HEK293 (cell line): ENCODE results near the gene CDT1.

Experiments
- EGR2 ChIP-seq: fragments of 450-650 bp; formaldehyde crosslinking; IDR thresholded peaks from 2 replicates; pipeline ENCODE4 v1.5.1; 2016; ENCODE audit warnings: low read depth, missing biosample characterization, missing genetic modification characterization
- FEZF1 ChIP-seq: fragments of 450-650 bp; formaldehyde crosslinking; IDR thresholded peaks from 2 replicates; pipeline ENCODE4 v1.5.1; 2016; ENCODE audit warnings: missing biosample characterization, missing genetic modification characterization
- HOXC10 ChIP-seq: sonication (generic); formaldehyde crosslinking; IDR thresholded peaks from 2 replicates; pipeline ENCODE4 v1.8.1; 2023; ENCODE audit warnings: mild to moderate bottlenecking, missing genetic modification reagents
- RBAK ChIP-seq: fragments of 450-650 bp; formaldehyde crosslinking; IDR thresholded peaks from 2 replicates; pipeline ENCODE4 v1.5.1; 2016; ENCODE audit warnings: missing biosample characterization, missing genetic modification characterization
- YY1 ChIP-seq: fragments of 450-650 bp; formaldehyde crosslinking; IDR thresholded peaks from 2 replicates; pipeline ENCODE4 v1.5.1; 2018; ENCODE audit warnings: missing biosample characterization, missing genetic modification characterization
- ZEB2 ChIP-seq: fragments of 450-650 bp; formaldehyde crosslinking; IDR thresholded peaks from 2 replicates; pipeline ENCODE4 v1.5.1; 2016; ENCODE audit warnings: missing biosample characterization, missing genetic modification characterization
- ZNF184 ChIP-seq: fragments of 450-650 bp; IDR thresholded peaks from 2 replicates; pipeline ENCODE4 v1.5.1; 2018; ENCODE audit warnings: missing biosample characterization, mild to moderate bottlenecking, missing genetic modification characterization
- ZNF23 ChIP-seq: fragments of 450-650 bp; formaldehyde crosslinking; IDR thresholded peaks from 2 replicates; pipeline ENCODE4 v1.5.1; 2016; ENCODE audit warnings: missing biosample characterization, missing genetic modification characterization, borderline replicate concordance
- ZNF26 ChIP-seq: fragments of 450-650 bp; formaldehyde crosslinking; IDR thresholded peaks from 2 replicates; pipeline ENCODE4 v1.5.1; 2016; ENCODE audit warnings: missing biosample characterization, missing genetic modification characterization
- ZNF311 ChIP-seq: fragments of 450-650 bp; formaldehyde crosslinking; IDR thresholded peaks from 2 replicates; pipeline ENCODE4 v1.5.1; 2017; ENCODE audit warnings: missing biosample characterization, missing genetic modification characterization, borderline replicate concordance
- ZNF335 ChIP-seq: fragments of 450-650 bp; formaldehyde crosslinking; conservative IDR thresholded peaks from 2 replicates; pipeline ENCODE4 v1.5.1; 2016; ENCODE audit warnings: missing biosample characterization, missing genetic modification characterization
- ZNF521 ChIP-seq: fragments of 450-650 bp; formaldehyde crosslinking; IDR thresholded peaks from 2 replicates; pipeline ENCODE4 v1.5.1; 2017; ENCODE audit warnings: missing biosample characterization, mild to moderate bottlenecking, missing genetic modification characterization
- ZNF600 ChIP-seq: fragments of 450-650 bp; formaldehyde crosslinking; IDR thresholded peaks from 2 replicates; pipeline ENCODE4 v1.5.1; 2016; ENCODE audit warnings: missing biosample characterization, missing genetic modification characterization
- ZNF624 ChIP-seq: fragments of 450-650 bp; formaldehyde crosslinking; IDR thresholded peaks from 2 replicates; pipeline ENCODE4 v1.5.1; 2017; ENCODE audit warnings: missing biosample characterization, missing genetic modification characterization
- ZNF626 ChIP-seq: fragments of 450-650 bp; sonication (Bioruptor Pico); formaldehyde crosslinking; IDR thresholded peaks from 2 replicates; pipeline ENCODE4 v1.5.1; 2018; ENCODE audit warnings: missing biosample characterization, missing genetic modification characterization, inconsistent platforms
- ZNF645 ChIP-seq: fragments of 450-650 bp; formaldehyde crosslinking; IDR thresholded peaks from 2 replicates; pipeline ENCODE4; 2016; ENCODE audit warnings: missing biosample characterization, missing genetic modification characterization
- ZNF660 ChIP-seq: fragments of 450-650 bp; IDR thresholded peaks from 2 replicates; pipeline ENCODE4 v1.5.1; 2018; ENCODE audit warnings: missing biosample characterization, mild to moderate bottlenecking, missing genetic modification characterization
- ZNF664 ChIP-seq: fragments of 450-650 bp; formaldehyde crosslinking; IDR thresholded peaks from 2 replicates; pipeline ENCODE4 v1.5.1; 2016; ENCODE audit warnings: missing biosample characterization, missing genetic modification characterization
- ZNF777 ChIP-seq: fragments of 450-650 bp; formaldehyde crosslinking; IDR thresholded peaks from 2 replicates; pipeline ENCODE4 v1.5.1; 2017; ENCODE audit warnings: missing biosample characterization, missing genetic modification characterization, borderline replicate concordance
- ZSCAN23 ChIP-seq: fragments of 450-650 bp; formaldehyde crosslinking; IDR thresholded peaks from 2 replicates; pipeline ENCODE4 v1.5.1; 2016; ENCODE audit warnings: missing biosample characterization, missing genetic modification characterization
- TF ChIP-seq, protein P1 (sequence below): fragments of 450-650 bp; formaldehyde crosslinking; conservative IDR thresholded peaks from 2 replicates; pipeline ENCODE4 v1.5.1; 2016; ENCODE audit warnings: low read depth, missing biosample characterization, missing genetic modification characterization
- TF ChIP-seq, protein P2 (sequence below): fragments of 450-650 bp; formaldehyde crosslinking; IDR thresholded peaks from 2 replicates; pipeline ENCODE4 v1.5.1; 2016; ENCODE audit warnings: missing biosample characterization, missing genetic modification characterization, borderline replicate concordance
- TF ChIP-seq, protein P3 (sequence below): fragments of 450-650 bp; formaldehyde crosslinking; IDR thresholded peaks from 2 replicates; pipeline ENCODE4 v1.5.1; 2017; ENCODE audit warnings: missing biosample characterization, missing genetic modification characterization
- TF ChIP-seq, protein P4 (sequence below): fragments of 450-650 bp; formaldehyde crosslinking; IDR thresholded peaks from 2 replicates; pipeline ENCODE4 v1.5.1; 2016; ENCODE audit warnings: missing biosample characterization, missing genetic modification characterization

The CDT1 gene

GRCh38 chr16:88783391-88784073 lies 20.1 kb upstream of the CDT1 start (continued):
- TF ChIP-seq, protein P1, sequence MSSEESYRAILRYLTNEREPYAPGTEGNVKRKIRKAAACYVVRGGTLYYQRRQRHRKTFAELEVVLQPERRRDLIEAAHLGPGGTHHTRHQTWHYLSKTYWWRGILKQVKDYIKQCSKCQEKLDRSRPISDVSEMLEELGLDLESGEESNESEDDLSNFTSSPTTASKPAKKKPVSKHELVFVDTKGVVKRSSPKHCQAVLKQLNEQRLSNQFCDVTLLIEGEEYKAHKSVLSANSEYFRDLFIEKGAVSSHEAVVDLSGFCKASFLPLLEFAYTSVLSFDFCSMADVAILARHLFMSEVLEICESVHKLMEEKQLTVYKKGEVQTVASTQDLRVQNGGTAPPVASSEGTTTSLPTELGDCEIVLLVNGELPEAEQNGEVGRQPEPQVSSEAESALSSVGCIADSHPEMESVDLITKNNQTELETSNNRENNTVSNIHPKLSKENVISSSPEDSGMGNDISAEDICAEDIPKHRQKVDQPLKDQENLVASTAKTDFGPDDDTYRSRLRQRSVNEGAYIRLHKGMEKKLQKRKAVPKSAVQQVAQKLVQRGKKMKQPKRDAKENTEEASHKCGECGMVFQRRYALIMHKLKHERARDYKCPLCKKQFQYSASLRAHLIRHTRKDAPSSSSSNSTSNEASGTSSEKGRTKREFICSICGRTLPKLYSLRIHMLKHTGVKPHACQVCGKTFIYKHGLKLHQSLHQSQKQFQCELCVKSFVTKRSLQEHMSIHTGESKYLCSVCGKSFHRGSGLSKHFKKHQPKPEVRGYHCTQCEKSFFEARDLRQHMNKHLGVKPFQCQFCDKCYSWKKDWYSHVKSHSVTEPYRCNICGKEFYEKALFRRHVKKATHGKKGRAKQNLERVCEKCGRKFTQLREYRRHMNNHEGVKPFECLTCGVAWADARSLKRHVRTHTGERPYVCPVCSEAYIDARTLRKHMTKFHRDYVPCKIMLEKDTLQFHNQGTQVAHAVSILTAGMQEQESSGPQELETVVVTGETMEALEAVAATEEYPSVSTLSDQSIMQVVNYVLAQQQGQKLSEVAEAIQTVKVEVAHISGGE (tag by site-specific recombination): peak; percentile 94
- TF ChIP-seq RBAK (tag by site-specific recombination) (no peak), ZNF626 (tag by site-specific recombination) (no peak), ZNF23 (tag by site-specific recombination) (no peak), ZNF311 (tag by site-specific recombination) (no peak), ZNF600 (tag by site-specific recombination) (peak; percentile 33; the same call in 1 of the 2 replicates), ZNF645 (tag by site-specific recombination) (no peak), ZNF335 (tag by site-specific recombination) (peak; percentile 32), HOXC10 (CRISPR knock-in tag) (no peak), ZEB2 (tag by site-specific recombination) (no peak), ZNF26 (tag by site-specific recombination) (no peak), ZNF521 (tag by site-specific recombination) (no peak), ZSCAN23 (tag by site-specific recombination) (no peak), YY1 (tag by site-specific recombination) (no peak), ZNF624 (tag by site-specific recombination) (no peak), ZNF664 (tag by site-specific recombination) (no peak), FEZF1 (tag by site-specific recombination) (no peak), ZNF660 (tag by site-specific recombination) (no peak), ZNF184 (tag by site-specific recombination) (no peak), EGR2 (no peak), ZNF777 (no peak)
- TF ChIP-seq, protein P2, sequence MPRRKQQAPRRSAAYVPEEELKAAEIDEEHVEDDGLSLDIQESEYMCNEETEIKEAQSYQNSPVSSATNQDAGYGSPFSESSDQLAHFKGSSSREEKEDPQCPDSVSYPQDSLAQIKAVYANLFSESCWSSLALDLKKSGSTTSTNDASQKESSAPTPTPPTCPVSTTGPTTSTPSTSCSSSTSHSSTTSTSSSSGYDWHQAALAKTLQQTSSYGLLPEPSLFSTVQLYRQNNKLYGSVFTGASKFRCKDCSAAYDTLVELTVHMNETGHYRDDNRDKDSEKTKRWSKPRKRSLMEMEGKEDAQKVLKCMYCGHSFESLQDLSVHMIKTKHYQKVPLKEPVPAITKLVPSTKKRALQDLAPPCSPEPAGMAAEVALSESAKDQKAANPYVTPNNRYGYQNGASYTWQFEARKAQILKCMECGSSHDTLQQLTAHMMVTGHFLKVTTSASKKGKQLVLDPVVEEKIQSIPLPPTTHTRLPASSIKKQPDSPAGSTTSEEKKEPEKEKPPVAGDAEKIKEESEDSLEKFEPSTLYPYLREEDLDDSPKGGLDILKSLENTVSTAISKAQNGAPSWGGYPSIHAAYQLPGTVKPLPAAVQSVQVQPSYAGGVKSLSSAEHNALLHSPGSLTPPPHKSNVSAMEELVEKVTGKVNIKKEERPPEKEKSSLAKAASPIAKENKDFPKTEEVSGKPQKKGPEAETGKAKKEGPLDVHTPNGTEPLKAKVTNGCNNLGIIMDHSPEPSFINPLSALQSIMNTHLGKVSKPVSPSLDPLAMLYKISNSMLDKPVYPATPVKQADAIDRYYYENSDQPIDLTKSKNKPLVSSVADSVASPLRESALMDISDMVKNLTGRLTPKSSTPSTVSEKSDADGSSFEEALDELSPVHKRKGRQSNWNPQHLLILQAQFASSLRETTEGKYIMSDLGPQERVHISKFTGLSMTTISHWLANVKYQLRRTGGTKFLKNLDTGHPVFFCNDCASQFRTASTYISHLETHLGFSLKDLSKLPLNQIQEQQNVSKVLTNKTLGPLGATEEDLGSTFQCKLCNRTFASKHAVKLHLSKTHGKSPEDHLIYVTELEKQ (tag by site-specific recombination): no peak
- TF ChIP-seq, protein P3, sequence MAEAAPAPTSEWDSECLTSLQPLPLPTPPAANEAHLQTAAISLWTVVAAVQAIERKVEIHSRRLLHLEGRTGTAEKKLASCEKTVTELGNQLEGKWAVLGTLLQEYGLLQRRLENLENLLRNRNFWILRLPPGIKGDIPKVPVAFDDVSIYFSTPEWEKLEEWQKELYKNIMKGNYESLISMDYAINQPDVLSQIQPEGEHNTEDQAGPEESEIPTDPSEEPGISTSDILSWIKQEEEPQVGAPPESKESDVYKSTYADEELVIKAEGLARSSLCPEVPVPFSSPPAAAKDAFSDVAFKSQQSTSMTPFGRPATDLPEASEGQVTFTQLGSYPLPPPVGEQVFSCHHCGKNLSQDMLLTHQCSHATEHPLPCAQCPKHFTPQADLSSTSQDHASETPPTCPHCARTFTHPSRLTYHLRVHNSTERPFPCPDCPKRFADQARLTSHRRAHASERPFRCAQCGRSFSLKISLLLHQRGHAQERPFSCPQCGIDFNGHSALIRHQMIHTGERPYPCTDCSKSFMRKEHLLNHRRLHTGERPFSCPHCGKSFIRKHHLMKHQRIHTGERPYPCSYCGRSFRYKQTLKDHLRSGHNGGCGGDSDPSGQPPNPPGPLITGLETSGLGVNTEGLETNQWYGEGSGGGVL (tag by site-specific recombination): no peak
- TF ChIP-seq, protein P4, sequence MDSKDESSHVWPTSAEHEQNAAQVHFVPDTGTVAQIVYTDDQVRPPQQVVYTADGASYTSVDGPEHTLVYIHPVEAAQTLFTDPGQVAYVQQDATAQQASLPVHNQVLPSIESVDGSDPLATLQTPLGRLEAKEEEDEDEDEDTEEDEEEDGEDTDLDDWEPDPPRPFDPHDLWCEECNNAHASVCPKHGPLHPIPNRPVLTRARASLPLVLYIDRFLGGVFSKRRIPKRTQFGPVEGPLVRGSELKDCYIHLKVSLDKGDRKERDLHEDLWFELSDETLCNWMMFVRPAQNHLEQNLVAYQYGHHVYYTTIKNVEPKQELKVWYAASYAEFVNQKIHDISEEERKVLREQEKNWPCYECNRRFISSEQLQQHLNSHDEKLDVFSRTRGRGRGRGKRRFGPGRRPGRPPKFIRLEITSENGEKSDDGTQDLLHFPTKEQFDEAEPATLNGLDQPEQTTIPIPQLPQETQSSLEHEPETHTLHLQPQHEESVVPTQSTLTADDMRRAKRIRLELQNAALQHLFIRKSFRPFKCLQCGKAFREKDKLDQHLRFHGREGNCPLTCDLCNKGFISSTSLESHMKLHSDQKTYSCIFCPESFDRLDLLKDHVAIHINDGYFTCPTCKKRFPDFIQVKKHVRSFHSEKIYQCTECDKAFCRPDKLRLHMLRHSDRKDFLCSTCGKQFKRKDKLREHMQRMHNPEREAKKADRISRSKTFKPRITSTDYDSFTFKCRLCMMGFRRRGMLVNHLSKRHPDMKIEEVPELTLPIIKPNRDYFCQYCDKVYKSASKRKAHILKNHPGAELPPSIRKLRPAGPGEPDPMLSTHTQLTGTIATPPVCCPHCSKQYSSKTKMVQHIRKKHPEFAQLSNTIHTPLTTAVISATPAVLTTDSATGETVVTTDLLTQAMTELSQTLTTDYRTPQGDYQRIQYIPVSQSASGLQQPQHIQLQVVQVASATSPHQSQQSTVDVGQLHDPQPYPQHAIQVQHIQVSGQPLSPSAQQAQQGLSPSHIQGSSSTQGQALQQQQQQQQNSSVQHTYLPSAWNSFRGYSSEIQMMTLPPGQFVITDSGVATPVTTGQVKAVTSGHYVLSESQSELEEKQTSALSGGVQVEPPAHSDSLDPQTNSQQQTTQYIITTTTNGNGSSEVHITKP: peak; percentile 36; the same call in 1 of the 2 replicates
